Ovary (tissue), 3 donors: ENCODE data around the gene RBM8A.

ENCODE experiments used
- CTCF ChIP-seq, 3 donors: fragments of 450-650 bp in 2 of 3; fragments of 200-600 bp in 1 of 3; IDR thresholded peaks; one replicate each; pipeline versions ENCODE4 v1.5.1 to v1.8.0; 2016 to 2022; ENCODE audit warnings: antibody characterized with exemption in 3 of 3, mild to moderate bottlenecking in 1 of 3
- EP300 ChIP-seq: sonication (generic); formaldehyde crosslinking; IDR thresholded peaks from one replicate; pipeline ENCODE4 v1.6.1; 2017; ENCODE audit warnings: antibody characterized with exemption
- POLR2A ChIP-seq: fragments of 450-650 bp; IDR thresholded peaks from one replicate; pipeline ENCODE4 v1.6.1; 2017; ENCODE audit warnings: antibody characterized with exemption, mild to moderate bottlenecking, moderate library complexity
- donor health status: DM: no; HTN: no; CAD: no.

DNA sequence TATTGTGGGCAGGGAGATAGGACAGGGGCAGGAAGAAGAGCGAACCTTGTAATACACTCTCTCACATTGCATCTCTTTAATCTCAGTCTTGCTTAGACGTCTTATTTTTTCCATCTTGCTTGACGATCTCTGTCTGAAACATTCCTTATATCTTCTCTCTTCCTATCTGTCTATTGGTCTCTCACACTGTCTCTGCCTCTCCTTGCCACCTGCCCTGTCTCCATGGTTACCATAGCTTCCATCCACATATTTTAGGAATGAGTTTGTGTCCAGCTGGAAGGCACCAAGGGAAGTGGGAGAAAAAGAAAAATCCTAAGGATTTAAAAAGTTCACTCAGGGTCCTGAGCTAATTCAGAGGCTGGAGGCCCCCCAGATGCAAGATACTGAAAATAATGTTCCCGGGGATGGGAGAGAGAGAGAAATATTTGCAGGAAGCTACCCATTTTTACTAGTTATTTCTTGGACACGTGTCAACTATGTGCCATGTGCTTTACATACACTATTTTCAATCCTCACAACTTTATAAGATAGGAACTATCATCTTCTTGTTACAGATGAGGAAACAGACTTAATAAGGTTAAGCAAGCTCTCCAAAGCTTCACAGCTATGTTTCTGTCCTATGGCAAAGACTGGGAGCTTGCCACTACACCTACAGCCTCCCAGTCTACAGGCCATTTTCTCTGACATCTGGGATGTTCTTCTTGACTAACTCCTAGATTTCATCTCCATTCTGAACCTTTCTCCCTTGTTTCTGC lies 36.2 kb upstream of the RBM8A start:
- no peak for TF ChIP-seq CTCF (IDR thresholded peaks at IDR 0.05)
- no peak for TF ChIP-seq POLR2A
- no peak for TF ChIP-seq EP300
